Heart right ventricle (tissue), 16 donors: Measurements from ENCODE around the gene ARFIP2. TPM values are rescaled to one million over a fixed set of nuclear protein-coding genes. Genes with fewer than 3 reads are reported as not detected.

ENCODE experiments used
- ATAC-seq, 8 donors: fragments of 200-7000 bp; cut with Tn5 transposase; one replicate each; pipeline ENCODE4 v1.9.1; 2020; ENCODE audit warnings: mild to moderate bottlenecking in 8 of 8, moderate library complexity in 8 of 8, moderate number of reproducible peaks in 1 of 8
- DNase-seq, 2 donors: peaks; one replicate each; pipeline ENCODE4 v3.0.0-alpha.2; 2020
- H3K27ac ChIP-seq, 10 donors: fragments of 200-600 bp; sonication (generic) in 2 of 10; one replicate each; pipeline versions ENCODE4 v1.5.0 to v1.8.0; 2020 to 2022; ENCODE audit warnings: mild to moderate bottlenecking in 3 of 10
- H3K27me3 ChIP-seq, 7 donors: fragments of 200-600 bp; one replicate each; pipeline ENCODE4 v1.8.0; 2021 to 2022; ENCODE audit warnings: mild to moderate bottlenecking in 2 of 7
- H3K36me3 ChIP-seq, 9 donors: fragments of 200-600 bp; sonication (generic) in 1 of 9; one replicate each; pipeline versions ENCODE4 v1.5.0 to v1.8.0; 2020 to 2022; ENCODE audit warnings: mild to moderate bottlenecking in 2 of 9
- H3K4me1 ChIP-seq, 9 donors: fragments of 200-600 bp; sonication (generic) in 1 of 9; one replicate each; pipeline versions ENCODE4 v1.5.0 to v1.8.0; 2020 to 2022; ENCODE audit warnings: mild to moderate bottlenecking in 4 of 9
- H3K4me3 ChIP-seq, 10 donors: fragments of 200-600 bp; sonication (generic) in 2 of 10; one replicate each; pipeline versions ENCODE4 v1.5.0 to v1.8.0; 2020 to 2022; ENCODE audit warnings: mild to moderate bottlenecking in 7 of 10, moderate library complexity in 2 of 10
- H3K9me3 ChIP-seq, 11 donors: fragments of 200-600 bp in 10 of 11; sonication (generic) in 2 of 11; one replicate each; pipeline versions ENCODE4 v1.5.0 to v1.8.0; 2013 to 2022; ENCODE audit warnings: mild to moderate bottlenecking in 2 of 11, control low read depth in 1 of 11, moderate library complexity in 1 of 11
- CTCF ChIP-seq, 9 donors: fragments of 200-600 bp; sonication (generic) in 2 of 9; IDR thresholded peaks; one replicate each; pipeline versions ENCODE4 v1.5.0 to v1.8.0; 2021 to 2022; ENCODE audit warnings: antibody characterized with exemption in 9 of 9, mild to moderate bottlenecking in 5 of 9, moderate library complexity in 1 of 9
- WGBS, 2 donors: extraction: QIAGEN DNeasy Blood & Tissue Kit; methylation state at CpG; one replicate each; pipeline ENCODE4 v1.1.7; 2013; ENCODE audit warnings: inconsistent platforms in 1 of 2; 5-methylcytosine and 5-hydroxymethylcytosine counted together
- intact Hi-C, 10 donors: fragments of 100-400 bp; cut with DNase I; formaldehyde crosslinking; loops; one replicate each; pipeline versions ENCODE4 v1.11.1 to v1.14.2; 2022
- polyA plus RNA-seq, 2 donors: library from polyadenylated mRNA; stranded (reverse); fragments of 200-250 nt; gene quantifications; one replicate each; pipeline ENCODE4 v1.2.3, GENCODE V29; 2013
- total RNA-seq, 10 donors: library from RNA; stranded (reverse); fragmentation: NEBNext Ultra II Directional in 3 of 10; extraction: Animal tissue kit (Norgen Biotek cat#: 25700) in 3 of 10; gene quantifications; one replicate each; pipeline versions ENCODE4 v1.2.1 to v1.2.4, GENCODE V29; 2021 to 2023
- donor health status: Arrhythmogenic right ventricular cardiomyopathy.
- donor health status: ischemic (EF 13 %, LVEDD 7.1; RV severe dilation, severe dysfunction).
- donor health status: healthy with polysubstance abuse.
- donor health status: DM: no; HTN: yes; CAD: no.
- donor health status: DM: no; HTN: no; CAD: no.
- donor health status: ischemic (EF 25% LVEDD 6.9; RV normal size, moderate dysfunction).
- donor health status: ischemic (EF 25% LVEDD 5.7; RV mildly dilated, moderate dysfunction).
- donor health status: healthy.
- donor health status: DM: yes; HTN: yes; CAD: no.
- donor health status: Ischemic cardiomyopathy.
- donor health status: ischemic (EF 35%, LVEDD 5.7; RV mildly dilated, moderate dysfunction).
- donor health status: nonischemic (EF 11% LVEDD 7.7; RV severe dilation, severe dysfunction).
- donor health status: DM: yes; HTN: yes; CAD: no.
- donor health status: PGD.
- donor health status: ischemic (EF 29% LVEDD 5.4; RV normal size, mild dysfunction).
- donor health status: nonischemic (EF 23%, LVEDD 6.1; RV moderate dilation, normal function).

Gene ARFIP2
- total and polyA plus RNA-seq, 12 donors, result 12.4 to 36.8 (median 15.3) TPM

DNA sequence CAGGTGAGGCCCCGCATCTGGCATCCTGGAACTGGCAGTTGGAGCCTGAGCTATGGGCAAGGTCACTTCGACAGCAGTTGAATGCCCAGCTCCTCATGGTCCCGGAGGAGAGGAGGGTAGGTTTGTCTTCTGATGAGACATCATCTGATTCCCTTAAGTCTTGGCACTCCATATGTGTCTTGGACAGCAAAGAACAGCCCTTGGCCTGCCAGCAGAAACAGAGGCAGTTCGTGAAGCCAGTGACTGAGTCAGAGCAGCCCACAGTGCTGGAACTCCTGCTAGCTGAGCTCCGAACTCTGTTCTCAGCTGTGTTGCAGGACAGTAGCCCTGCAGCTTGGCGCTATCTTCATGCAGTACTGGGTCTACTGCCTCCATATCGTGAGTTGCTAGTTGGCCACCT lies 17.0 kb upstream of the ARFIP2 start:
- peak overlapping the region in 3 of 10 donors; percentile 3 to 29 (median 12) for H3K27ac ChIP-seq

GRCh38 chr11:6497069-6497839 lies 16.1 kb upstream of the ARFIP2 start, which contains the start of gene DNHD1:
Gene DNHD1 (plus strand): TSS chr11:6497280. CDS start chr11:6498216, 936 bp downstream.
- Histone ChIP-seq H3K4me1 (peaks cover 0 to 20% (median 8%) of the 10 kb centered on the region in 9 donors), H3K9me3 (no peaks in the 10 kb centered on the region), H3K27ac (peak within 1 kb of the TSS in 4 of 10 donors; percentile 3 to 29 (median 10)), H3K36me3 (peaks cover 0 to 67% (median 10%) of the 10 kb centered on the region in 9 donors), H3K4me3 (peak within 1 kb of the TSS in 6 of 10 donors; percentile 1 to 30 (median 16)), H3K27me3 (no peaks in the 10 kb centered on the region)
- intact Hi-C loops, result no loop called here
- no peak for TF ChIP-seq CTCF (IDR thresholded peaks at IDR 0.05)
- peak; percentile 32 to 69 (median 60) for ATAC-seq
- 45 to 51% methylated on average over 33 of the region's 33 CpGs for WGBS, 2 donors
- peak in 1 of 2 donors; percentile 38 for DNase-seq

More for the DNA sequence above, 17.0 kb upstream of the ARFIP2 start:
- WGBS, 2 donors, result 84 to 87% methylated on average over 7 of the region's 7 CpGs
- no peaks in the 10 kb centered on the region for H3K9me3 ChIP-seq
- DNase-seq, result no peak
- peak in 7 of 8 donors; percentile 23 to 68 (median 56) for ATAC-seq
- H3K36me3 ChIP-seq, result peaks cover 0 to 67% (median 11%) of the 10 kb centered on the region in 9 donors
- intact Hi-C loops, result no loop called here
- H3K27me3 ChIP-seq, result no peaks in the 10 kb centered on the region
- H3K4me1 ChIP-seq, result peaks cover 0 to 20% (median 8%) of the 10 kb centered on the region in 9 donors
- no peak overlapping the region for H3K4me3 ChIP-seq
- no peak for TF ChIP-seq CTCF (IDR thresholded peaks at IDR 0.05)

GRCh38 chr11:6489306-6489705 lies 8.2 kb upstream of the ARFIP2 start:
- Histone ChIP-seq H3K4me3 (no peak overlapping the region), H3K36me3 (peaks cover 0 to 100% (median 16%) of the 10 kb centered on the region in 9 donors), H3K27ac (no peak overlapping the region), H3K27me3 (no peaks in the 10 kb centered on the region), H3K4me1 (no peaks in the 10 kb centered on the region), H3K9me3 (no peaks in the 10 kb centered on the region)
- TF ChIP-seq CTCF (IDR thresholded peaks at IDR 0.05), result no peak
- intact Hi-C loops, result no loop called here
- ATAC-seq, result no peak
- no peak for DNase-seq
- 93 to 96% methylated on average over 4 of the region's 4 CpGs for WGBS, 2 donors

GRCh38 chr11:6488821-6489220 lies 7.7 kb upstream of the ARFIP2 start:
- 97 to 98% methylated on average over 3 of the region's 3 CpGs for WGBS, 2 donors
- intact Hi-C loops, result no loop called here
- no peak overlapping the region for H3K4me3 ChIP-seq
- H3K36me3 ChIP-seq, result peaks cover 0 to 100% (median 16%) of the 10 kb centered on the region in 9 donors
- ATAC-seq (no peak), DNase-seq (no peak)
- no peaks in the 10 kb centered on the region for H3K4me1 ChIP-seq
- H3K27me3 ChIP-seq, result no peaks in the 10 kb centered on the region
- H3K9me3 ChIP-seq, result no peaks in the 10 kb centered on the region
- no peak for TF ChIP-seq CTCF (IDR thresholded peaks at IDR 0.05)
- H3K27ac ChIP-seq, result no peak overlapping the region
